ENCODE data around the gene MACROD2. TPM values are rescaled to one million over a fixed set of nuclear protein-coding genes. Genes with fewer than 3 reads are reported as not detected.

The MACROD2 gene
- total and polyA plus RNA-seq, 2 experiments from 2014 or later: 2.8 to 4.3 TPM

DNA sequence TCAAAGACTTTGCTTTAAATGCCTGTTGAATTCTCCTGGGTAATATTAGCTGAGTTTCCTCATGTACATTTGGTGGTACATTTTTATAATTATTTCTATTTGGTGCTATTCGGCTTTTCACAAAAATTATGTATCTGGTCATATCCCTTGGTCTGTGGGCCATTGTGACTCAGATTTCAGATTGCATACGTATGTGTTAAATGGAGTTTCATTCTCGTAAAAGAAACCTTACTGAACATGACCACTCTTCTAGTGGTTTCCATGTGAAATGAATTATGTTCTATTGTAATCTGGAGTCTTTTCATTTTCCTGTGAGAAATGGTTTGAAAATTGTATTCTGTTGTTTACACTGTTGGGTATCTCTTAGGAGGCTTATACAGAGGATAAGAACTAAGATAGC, 728.3 kb downstream of the MACROD2 start (continued):
- TF ChIP-seq, protein P1, sequence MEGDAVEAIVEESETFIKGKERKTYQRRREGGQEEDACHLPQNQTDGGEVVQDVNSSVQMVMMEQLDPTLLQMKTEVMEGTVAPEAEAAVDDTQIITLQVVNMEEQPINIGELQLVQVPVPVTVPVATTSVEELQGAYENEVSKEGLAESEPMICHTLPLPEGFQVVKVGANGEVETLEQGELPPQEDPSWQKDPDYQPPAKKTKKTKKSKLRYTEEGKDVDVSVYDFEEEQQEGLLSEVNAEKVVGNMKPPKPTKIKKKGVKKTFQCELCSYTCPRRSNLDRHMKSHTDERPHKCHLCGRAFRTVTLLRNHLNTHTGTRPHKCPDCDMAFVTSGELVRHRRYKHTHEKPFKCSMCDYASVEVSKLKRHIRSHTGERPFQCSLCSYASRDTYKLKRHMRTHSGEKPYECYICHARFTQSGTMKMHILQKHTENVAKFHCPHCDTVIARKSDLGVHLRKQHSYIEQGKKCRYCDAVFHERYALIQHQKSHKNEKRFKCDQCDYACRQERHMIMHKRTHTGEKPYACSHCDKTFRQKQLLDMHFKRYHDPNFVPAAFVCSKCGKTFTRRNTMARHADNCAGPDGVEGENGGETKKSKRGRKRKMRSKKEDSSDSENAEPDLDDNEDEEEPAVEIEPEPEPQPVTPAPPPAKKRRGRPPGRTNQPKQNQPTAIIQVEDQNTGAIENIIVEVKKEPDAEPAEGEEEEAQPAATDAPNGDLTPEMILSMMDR (conservative IDR thresholded peaks at IDR 0.05; ENCODE audit: low read depth in 2 of 2): no peak
- TF ChIP-seq STAT1 (IDR thresholded peaks at IDR 0.05; ENCODE audit: unreplicated experiment): no peak

- H3K79me2 ChIP-seq (replicated peaks; ENCODE audit: insufficient read depth): no peaks in the 10 kb centered on the region
- no peaks in the 10 kb centered on the region for H3K36me3 ChIP-seq (ENCODE audit: insufficient read depth)
- Mint-ChIP-seq H3K27me3 (ENCODE audit: insufficient read depth, low read depth, poor library complexity) (no peaks in the 10 kb centered on the region), H3K27ac (no peak overlapping the region), H3K4me3 (no peak overlapping the region), H3K36me3 (ENCODE audit: low read depth) (no peaks in the 10 kb centered on the region), H3K4me1 (no peaks in the 10 kb centered on the region), H3K9me3 (no peaks in the 10 kb centered on the region)
- no peak overlapping the region for H3K27ac ChIP-seq (ENCODE audit: low read depth)
- H3K9me2 ChIP-seq (ENCODE audit: insufficient read depth): no peaks in the 10 kb centered on the region; the same call in 1 of the 2 replicates
- no peak overlapping the region for H3K4me2 ChIP-seq
- no peaks in the 10 kb centered on the region for H4K20me1 ChIP-seq (replicated peaks; ENCODE audit: insufficient read depth)
- no peaks in the 10 kb centered on the region for H3K4me1 ChIP-seq (ENCODE audit: insufficient read depth)
- ATAC-seq: no peak
- H2AFZ ChIP-seq: no peak overlapping the region
- H3K27me3 ChIP-seq (ENCODE audit: insufficient read depth): no peaks in the 10 kb centered on the region
- H3K4me3 ChIP-seq: no peak overlapping the region
- DNase-seq (ENCODE audit: low spot score): no peak
- no peaks in the 10 kb centered on the region for H3F3A ChIP-seq (replicated peaks; ENCODE audit: low read depth)
- TF ChIP-seq, protein P2, sequence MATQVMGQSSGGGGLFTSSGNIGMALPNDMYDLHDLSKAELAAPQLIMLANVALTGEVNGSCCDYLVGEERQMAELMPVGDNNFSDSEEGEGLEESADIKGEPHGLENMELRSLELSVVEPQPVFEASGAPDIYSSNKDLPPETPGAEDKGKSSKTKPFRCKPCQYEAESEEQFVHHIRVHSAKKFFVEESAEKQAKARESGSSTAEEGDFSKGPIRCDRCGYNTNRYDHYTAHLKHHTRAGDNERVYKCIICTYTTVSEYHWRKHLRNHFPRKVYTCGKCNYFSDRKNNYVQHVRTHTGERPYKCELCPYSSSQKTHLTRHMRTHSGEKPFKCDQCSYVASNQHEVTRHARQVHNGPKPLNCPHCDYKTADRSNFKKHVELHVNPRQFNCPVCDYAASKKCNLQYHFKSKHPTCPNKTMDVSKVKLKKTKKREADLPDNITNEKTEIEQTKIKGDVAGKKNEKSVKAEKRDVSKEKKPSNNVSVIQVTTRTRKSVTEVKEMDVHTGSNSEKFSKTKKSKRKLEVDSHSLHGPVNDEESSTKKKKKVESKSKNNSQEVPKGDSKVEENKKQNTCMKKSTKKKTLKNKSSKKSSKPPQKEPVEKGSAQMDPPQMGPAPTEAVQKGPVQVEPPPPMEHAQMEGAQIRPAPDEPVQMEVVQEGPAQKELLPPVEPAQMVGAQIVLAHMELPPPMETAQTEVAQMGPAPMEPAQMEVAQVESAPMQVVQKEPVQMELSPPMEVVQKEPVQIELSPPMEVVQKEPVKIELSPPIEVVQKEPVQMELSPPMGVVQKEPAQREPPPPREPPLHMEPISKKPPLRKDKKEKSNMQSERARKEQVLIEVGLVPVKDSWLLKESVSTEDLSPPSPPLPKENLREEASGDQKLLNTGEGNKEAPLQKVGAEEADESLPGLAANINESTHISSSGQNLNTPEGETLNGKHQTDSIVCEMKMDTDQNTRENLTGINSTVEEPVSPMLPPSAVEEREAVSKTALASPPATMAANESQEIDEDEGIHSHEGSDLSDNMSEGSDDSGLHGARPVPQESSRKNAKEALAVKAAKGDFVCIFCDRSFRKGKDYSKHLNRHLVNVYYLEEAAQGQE (IDR thresholded peaks at IDR 0.05; ENCODE audit: unreplicated experiment): no peak
- TF ChIP-seq EZH2phosphoT487 (IDR thresholded peaks at IDR 0.05; ENCODE audit: unreplicated experiment) (no peak), EZH2 (IDR thresholded peaks at IDR 0.05; ENCODE audit: low read depth, unreplicated experiment) (no peak), CREB1 (CRISPR knock-in tag; IDR thresholded peaks at IDR 0.05; ENCODE audit: low read depth) (no peak), NANOG (IDR thresholded peaks at IDR 0.05; ENCODE audit: borderline replicate concordance) (no peak), POLR2AphosphoS5 (IDR thresholded peaks at IDR 0.05; ENCODE audit: low read depth) (no peak), JUNB (IDR thresholded peaks at IDR 0.05; ENCODE audit: unreplicated experiment) (no peak)
- TF ChIP-seq, protein P1 (conservative IDR thresholded peaks at IDR 0.05; ENCODE audit: low read depth in 2 of 2): no peak
- TF ChIP-seq, protein P3, sequence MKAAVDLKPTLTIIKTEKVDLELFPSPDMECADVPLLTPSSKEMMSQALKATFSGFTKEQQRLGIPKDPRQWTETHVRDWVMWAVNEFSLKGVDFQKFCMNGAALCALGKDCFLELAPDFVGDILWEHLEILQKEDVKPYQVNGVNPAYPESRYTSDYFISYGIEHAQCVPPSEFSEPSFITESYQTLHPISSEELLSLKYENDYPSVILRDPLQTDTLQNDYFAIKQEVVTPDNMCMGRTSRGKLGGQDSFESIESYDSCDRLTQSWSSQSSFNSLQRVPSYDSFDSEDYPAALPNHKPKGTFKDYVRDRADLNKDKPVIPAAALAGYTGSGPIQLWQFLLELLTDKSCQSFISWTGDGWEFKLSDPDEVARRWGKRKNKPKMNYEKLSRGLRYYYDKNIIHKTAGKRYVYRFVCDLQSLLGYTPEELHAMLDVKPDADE (IDR thresholded peaks at IDR 0.05): no peak
- TF ChIP-seq, protein P4, sequence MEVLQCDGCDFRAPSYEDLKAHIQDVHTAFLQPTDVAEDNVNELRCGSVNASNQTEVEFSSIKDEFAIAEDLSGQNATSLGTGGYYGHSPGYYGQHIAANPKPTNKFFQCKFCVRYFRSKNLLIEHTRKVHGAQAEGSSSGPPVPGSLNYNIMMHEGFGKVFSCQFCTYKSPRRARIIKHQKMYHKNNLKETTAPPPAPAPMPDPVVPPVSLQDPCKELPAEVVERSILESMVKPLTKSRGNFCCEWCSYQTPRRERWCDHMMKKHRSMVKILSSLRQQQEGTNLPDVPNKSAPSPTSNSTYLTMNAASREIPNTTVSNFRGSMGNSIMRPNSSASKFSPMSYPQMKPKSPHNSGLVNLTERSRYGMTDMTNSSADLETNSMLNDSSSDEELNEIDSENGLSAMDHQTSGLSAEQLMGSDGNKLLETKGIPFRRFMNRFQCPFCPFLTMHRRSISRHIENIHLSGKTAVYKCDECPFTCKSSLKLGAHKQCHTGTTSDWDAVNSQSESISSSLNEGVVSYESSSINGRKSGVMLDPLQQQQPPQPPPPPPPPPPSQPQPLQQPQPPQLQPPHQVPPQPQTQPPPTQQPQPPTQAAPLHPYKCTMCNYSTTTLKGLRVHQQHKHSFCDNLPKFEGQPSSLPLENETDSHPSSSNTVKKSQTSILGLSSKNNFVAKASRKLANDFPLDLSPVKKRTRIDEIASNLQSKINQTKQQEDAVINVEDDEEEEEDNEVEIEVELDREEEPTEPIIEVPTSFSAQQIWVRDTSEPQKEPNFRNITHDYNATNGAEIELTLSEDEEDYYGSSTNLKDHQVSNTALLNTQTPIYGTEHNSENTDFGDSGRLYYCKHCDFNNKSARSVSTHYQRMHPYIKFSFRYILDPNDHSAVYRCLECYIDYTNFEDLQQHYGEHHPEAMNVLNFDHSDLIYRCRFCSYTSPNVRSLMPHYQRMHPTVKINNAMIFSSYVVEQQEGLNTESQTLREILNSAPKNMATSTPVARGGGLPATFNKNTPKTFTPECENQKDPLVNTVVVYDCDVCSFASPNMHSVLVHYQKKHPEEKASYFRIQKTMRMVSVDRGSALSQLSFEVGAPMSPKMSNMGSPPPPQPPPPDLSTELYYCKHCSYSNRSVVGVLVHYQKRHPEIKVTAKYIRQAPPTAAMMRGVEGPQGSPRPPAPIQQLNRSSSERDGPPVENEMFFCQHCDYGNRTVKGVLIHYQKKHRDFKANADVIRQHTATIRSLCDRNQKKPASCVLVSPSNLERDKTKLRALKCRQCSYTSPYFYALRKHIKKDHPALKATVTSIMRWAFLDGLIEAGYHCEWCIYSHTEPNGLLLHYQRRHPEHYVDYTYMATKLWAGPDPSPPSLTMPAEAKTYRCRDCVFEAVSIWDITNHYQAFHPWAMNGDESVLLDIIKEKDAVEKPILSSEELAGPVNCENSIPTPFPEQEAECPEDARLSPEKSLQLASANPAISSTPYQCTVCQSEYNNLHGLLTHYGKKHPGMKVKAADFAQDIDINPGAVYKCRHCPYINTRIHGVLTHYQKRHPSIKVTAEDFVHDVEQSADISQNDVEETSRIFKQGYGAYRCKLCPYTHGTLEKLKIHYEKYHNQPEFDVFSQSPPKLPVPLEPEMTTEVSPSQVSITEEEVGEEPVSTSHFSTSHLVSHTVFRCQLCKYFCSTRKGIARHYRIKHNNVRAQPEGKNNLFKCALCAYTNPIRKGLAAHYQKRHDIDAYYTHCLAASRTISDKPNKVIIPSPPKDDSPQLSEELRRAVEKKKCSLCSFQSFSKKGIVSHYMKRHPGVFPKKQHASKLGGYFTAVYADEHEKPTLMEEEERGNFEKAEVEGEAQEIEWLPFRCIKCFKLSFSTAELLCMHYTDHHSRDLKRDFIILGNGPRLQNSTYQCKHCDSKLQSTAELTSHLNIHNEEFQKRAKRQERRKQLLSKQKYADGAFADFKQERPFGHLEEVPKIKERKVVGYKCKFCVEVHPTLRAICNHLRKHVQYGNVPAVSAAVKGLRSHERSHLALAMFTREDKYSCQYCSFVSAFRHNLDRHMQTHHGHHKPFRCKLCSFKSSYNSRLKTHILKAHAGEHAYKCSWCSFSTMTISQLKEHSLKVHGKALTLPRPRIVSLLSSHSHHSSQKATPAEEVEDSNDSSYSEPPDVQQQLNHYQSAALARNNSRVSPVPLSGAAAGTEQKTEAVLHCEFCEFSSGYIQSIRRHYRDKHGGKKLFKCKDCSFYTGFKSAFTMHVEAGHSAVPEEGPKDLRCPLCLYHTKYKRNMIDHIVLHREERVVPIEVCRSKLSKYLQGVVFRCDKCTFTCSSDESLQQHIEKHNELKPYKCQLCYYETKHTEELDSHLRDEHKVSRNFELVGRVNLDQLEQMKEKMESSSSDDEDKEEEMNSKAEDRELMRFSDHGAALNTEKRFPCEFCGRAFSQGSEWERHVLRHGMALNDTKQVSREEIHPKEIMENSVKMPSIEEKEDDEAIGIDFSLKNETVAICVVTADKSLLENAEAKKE (CRISPR knock-in tag; IDR thresholded peaks at IDR 0.05): no peak
Measured at GRCh38 chr20:14724036-14724435, 728.7 kb downstream of the MACROD2 start.

Data from GM23338 (cell line).